GM12891 (cell line): ENCODE measurements around the gene PERM1.

Experiments used
- PAX5 ChIP-seq: IDR thresholded peaks from 2 replicates; pipeline ENCODE4 v1.6.1; 2011; ENCODE audit warnings: low read length, moderate library complexity, mild to moderate bottlenecking; ENCODE audit not compliant: insufficient read depth, severe bottlenecking
- POLR2A ChIP-seq: IDR thresholded peaks from 2 replicates; pipeline ENCODE4 v1.6.1; 2011; ENCODE audit warnings: low read depth, low read length, control low read depth
- POLR2AphosphoS5 ChIP-seq: IDR thresholded peaks from 2 replicates; pipeline ENCODE4 v1.6.1; 2011; ENCODE audit warnings: low read depth, low read length, control low read depth
- TAF1 ChIP-seq: IDR thresholded peaks from 2 replicates; pipeline ENCODE4 v1.6.1; 2011; ENCODE audit warnings: low read depth, low read length, control low read depth

DNA sequence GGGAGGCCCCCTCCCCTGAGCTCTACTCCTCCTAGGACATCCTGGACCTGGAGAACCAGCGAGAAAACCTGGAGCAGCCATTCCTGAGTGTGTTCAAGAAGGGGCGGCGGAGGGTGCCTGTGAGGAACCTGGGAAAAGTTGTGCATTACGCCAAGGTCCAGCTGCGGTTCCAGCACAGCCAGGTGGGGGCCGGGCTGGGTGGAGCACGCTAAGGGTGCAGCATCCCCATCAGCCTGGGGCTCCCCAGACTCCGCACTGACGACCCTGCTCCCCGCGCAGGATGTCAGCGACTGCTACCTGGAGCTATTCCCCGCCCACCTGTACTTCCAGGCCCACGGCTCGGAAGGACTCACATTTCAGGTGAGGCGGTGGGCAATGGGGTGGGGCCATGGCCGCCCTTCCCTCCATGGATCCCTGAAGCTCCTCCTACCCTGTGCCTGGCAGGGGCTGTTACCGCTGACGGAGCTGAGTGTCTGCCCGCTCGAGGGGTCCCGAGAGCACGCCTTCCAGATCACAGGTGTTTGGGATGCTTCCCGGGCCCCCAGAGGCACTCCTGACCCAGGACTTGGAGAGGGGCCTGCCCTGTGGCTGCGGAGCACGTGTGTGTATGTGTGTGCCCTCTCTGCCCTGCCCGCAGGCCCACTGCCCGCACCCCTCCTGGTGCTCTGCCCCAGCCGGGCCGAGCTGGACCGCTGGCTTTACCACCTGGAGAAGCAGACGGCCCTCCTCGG lies 11.5 kb downstream of the PERM1 start:
- TF ChIP-seq PAX5 (no peak), POLR2A (no peak), POLR2AphosphoS5 (no peak), TAF1 (no peak)
